ENCODE results near the gene RTKN. TPM values are rescaled to one million over a fixed set of nuclear protein-coding genes. Genes with fewer than 3 reads are reported as not detected.
"Not testable (repeated sequence)": the region's sequence is repeated elsewhere in the genome, so short reads cannot be mapped to it uniquely, and the experiment has no call there.

Gene RTKN
- total and polyA plus RNA-seq, 4 donors = 21.9 to 46.0 (median 30.6) TPM

GRCh38 chr2:74423231-74424095, 18.3 kb downstream of the RTKN start:
- ATAC-seq (ENCODE audit: insufficient read depth, low FRiP score) (no peak), DNase-seq (no peak)
- no peaks in the 10 kb centered on the region for H3K27me3 ChIP-seq (ENCODE audit: control insufficient read depth in 3 of 3, insufficient read depth in 3 of 3, low read length in 2 of 3)
- H3K4me1 ChIP-seq (ENCODE audit: control insufficient read depth in 5 of 5, insufficient read depth in 5 of 5, low read length in 5 of 5) = peaks cover 0 to 4% (median 0%) of the 10 kb centered on the region in 5 donors
- H3K4me3 ChIP-seq = no peak overlapping the region
- no peak for TF ChIP-seq CTCF (IDR thresholded peaks at IDR 0.05; ENCODE audit: control extremely low read depth, extremely low read depth)
- peaks cover 0 to 20% (median 7%) of the 10 kb centered on the region in 4 donors for H3K36me3 ChIP-seq (ENCODE audit: control insufficient read depth in 4 of 4, insufficient read depth in 4 of 4, low read length in 4 of 4)
- no peaks in the 10 kb centered on the region for H3K9me3 ChIP-seq (ENCODE audit: control insufficient read depth in 4 of 4, insufficient read depth in 3 of 4, low read length in 3 of 4)
- whole genome bisulfite sequencing, 2 donors = 81 to 85% methylated on average over 9 of the region's 9 CpGs
- no peak overlapping the region for H3K27ac ChIP-seq (ENCODE audit: low read depth in 1 of 2, low read length in 1 of 2)
- H3K9ac ChIP-seq (ENCODE audit: insufficient read depth in 1 of 2, low read length in 2 of 2) = no peak overlapping the region

GRCh38 chr2:74421221-74421870, 20.4 kb downstream of the RTKN start, which contains the start of the genes C2orf81 and WDR54:
Gene C2orf81 (minus strand): TSS chr2:74421619. CDS start chr2:74421560, 59 bp downstream.
Gene WDR54 (plus strand): TSS chr2:74421730. CDS start chr2:74422154, 424 bp downstream.
- WGBS, 2 donors = 0% methylated on average over 57 of the region's 57 CpGs
- Histone ChIP-seq H3K9me3 (ENCODE audit: control insufficient read depth in 4 of 4, insufficient read depth in 3 of 4, low read length in 3 of 4) (no peaks in the 10 kb centered on the region), H3K36me3 (ENCODE audit: control insufficient read depth in 4 of 4, insufficient read depth in 4 of 4, low read length in 4 of 4) (peaks cover 0 to 12% (median 1%) of the 10 kb centered on the region in 4 donors), H3K27me3 (ENCODE audit: control insufficient read depth in 3 of 3, insufficient read depth in 3 of 3, low read length in 2 of 3) (no peaks in the 10 kb centered on the region), H3K27ac (ENCODE audit: low read depth in 1 of 2, low read length in 1 of 2) (peak within 1 kb of the TSS in 1 of 2 donors; percentile 81), H3K9ac (ENCODE audit: insufficient read depth in 1 of 2, low read length in 2 of 2) (peak within 1 kb of the TSS; percentile 51 to 70), H3K4me1 (ENCODE audit: control insufficient read depth in 5 of 5, insufficient read depth in 5 of 5, low read length in 5 of 5) (peaks cover 0 to 4% (median 0%) of the 10 kb centered on the region in 5 donors), H3K4me3 (peak within 1 kb of the TSS; percentile 68)
- TF ChIP-seq CTCF (IDR thresholded peaks at IDR 0.05; ENCODE audit: control extremely low read depth, extremely low read depth) = no peak
- DNase-seq = peak; percentile 89 to 92 (median 92)
- ATAC-seq (ENCODE audit: insufficient read depth, low FRiP score) = peak; percentile 94

- peaks cover 0 to 12% (median 0%) of the 10 kb centered on the region in 5 donors for H3K4me1 ChIP-seq (ENCODE audit: control insufficient read depth in 5 of 5, insufficient read depth in 5 of 5, low read length in 5 of 5)
- not testable (repeated sequence) for ATAC-seq (ENCODE audit: insufficient read depth, low FRiP score); H3K27ac ChIP-seq (ENCODE audit: low read depth in 1 of 2, low read length in 1 of 2); H3K4me3 ChIP-seq; H3K36me3 ChIP-seq (ENCODE audit: control insufficient read depth in 4 of 4, insufficient read depth in 4 of 4, low read length in 4 of 4); DNase-seq; H3K9me3 ChIP-seq (ENCODE audit: control insufficient read depth in 4 of 4, insufficient read depth in 3 of 4, low read length in 3 of 4); H3K27me3 ChIP-seq (ENCODE audit: control insufficient read depth in 3 of 3, insufficient read depth in 3 of 3, low read length in 2 of 3); H3K9ac ChIP-seq (ENCODE audit: insufficient read depth in 1 of 2, low read length in 2 of 2)
- WGBS, 2 donors = 76 to 84% methylated on average over 19 of the region's 19 CpGs
Measured at GRCh38 chr2:74420443-74421103, 21.2 kb downstream of the RTKN start.

All from lung (tissue), 12 donors.